ENCODE results near the gene HBM.
A peak's percentile ranks its signal among the peaks of the same experiment; 100 is the strongest.
"Not testable (repeated sequence)": the region's sequence is repeated elsewhere in the genome, so short reads cannot be mapped to it uniquely, and the experiment has no call there.

HBM gene, protein sequence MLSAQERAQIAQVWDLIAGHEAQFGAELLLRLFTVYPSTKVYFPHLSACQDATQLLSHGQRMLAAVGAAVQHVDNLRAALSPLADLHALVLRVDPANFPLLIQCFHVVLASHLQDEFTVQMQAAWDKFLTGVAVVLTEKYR

DNA sequence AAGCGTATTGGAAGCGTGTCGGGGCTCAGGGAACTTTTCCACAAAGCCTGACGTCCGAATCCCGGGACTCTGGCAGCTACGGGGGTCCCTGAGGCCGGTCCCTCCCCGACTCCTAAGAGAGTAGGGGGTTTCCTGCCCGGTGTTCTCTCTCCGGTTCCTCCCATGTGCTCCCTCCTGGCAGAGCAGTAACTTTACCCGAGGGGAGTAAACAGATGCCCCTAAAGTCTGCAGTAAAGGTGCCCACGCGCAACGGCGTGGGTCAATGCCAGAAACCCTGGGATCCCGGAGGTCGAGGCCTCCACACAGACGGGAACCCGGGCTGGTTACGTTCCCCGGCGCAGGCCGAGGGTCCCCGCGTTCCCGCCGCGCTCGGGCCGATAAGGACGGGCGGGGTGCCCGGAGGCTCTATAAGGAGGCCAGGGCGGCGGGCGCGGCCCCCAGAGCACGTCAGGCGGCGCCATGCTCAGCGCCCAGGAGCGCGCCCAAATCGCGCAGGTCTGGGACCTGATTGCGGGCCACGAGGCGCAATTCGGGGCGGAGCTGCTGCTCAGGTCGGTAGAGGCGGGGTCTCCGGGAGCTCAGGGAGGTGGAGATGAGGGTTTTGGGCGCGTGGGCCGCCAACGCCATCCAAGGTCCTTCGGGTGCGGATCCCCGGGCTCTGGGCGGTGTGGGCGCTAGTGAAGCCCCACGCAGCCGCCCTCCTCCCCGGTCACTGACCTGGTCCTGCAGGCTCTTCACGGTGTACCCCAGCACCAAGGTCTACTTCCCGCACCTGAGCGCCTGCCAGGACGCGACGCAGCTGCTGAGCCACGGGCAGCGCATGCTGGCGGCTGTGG lies at the start of gene HBM:
Gene HBM, plus strand, starts transcription at position 440 of the 836 bp plus-strand sequence. Its CDS starts 20 bp downstream, at position 460.
- no peak for DNase-seq

DNA sequence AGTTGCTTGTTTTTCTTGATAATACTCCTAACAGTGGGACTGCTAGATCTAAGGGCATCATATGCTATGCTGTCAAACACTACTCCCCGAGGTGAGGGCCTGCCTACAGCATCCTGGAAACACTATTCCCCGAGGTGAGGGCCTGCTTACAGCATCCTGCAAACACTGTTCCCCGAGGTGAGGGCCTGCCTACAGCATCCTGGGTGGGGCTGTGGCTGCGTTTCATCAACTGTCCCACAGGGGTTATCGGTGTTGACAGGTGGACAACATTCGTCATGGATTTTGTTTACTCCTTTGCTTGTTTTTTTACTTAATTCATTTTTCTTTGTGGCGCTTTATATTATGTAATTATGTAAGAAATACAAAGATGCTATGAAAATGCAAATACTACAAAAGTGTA lies 49.8 kb upstream of the HBM start:
- no peak for DNase-seq

DNA sequence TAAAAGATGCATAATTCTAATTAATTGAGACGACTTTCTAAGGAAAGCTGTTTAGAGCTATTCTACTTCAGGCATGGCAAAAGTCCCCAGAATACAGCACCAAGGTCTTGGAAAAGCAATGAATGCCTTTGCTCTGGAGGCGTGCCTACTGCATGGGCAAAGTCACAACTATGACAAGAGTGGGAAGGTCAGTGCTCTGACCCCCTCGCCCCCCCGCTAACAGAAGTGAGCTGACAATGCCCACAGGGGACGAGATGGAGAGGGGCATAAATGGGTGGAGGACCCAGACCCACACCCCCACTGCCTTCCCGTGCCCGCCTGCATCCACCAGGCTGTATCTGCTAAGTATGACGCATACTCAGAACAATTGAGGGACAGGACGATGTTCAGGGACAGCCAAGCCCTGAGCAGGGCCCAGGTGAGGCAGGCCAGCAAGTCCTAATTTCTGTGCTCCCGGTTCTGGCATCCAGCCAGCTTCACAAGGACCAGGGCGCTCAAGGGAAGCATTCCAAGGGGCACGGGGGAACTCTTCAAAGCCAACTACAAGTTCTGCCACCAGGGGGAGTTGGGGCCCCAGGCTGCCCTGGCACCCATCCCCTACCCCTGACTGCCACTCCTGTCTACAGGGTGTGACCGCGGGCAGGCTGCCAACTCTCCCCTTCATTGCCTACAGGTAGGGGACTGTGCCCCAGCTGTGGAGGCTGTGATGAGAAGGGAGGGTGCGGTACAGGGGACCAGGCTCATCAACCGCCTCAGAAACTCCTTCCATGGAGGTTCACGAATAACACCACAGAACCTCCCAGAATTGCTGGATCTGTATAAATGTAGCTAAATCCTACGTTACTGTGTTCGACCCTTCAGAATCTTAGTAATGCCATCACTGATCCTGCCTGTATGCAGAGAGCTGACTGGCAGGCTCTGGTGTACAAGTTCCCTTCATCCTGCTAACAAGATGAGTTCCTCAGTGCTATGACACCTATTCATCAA lies 48.1 kb upstream of the HBM start:
- peak; percentile 88 for DNase-seq

DNA sequence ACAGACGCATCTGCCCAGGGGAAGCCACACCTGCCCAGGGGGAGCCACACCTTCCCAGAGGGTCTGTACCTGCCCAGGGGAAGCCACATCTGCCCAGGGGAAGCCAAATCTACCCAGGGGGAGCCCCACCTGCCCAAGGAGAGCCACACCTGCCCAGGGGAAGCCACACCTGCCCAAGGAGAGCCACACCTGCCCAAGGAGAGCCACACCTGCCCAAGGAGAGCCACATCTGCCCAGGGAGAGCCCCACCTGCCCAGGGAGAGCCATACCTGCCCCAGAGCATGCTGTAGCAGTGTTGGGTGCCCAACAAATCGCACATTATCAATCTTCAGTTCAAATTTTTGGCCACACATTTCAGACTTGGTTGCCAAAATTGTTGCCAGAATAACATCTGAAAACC lies 46.9 kb upstream of the HBM start:
- DNase-seq: no peak

DNA sequence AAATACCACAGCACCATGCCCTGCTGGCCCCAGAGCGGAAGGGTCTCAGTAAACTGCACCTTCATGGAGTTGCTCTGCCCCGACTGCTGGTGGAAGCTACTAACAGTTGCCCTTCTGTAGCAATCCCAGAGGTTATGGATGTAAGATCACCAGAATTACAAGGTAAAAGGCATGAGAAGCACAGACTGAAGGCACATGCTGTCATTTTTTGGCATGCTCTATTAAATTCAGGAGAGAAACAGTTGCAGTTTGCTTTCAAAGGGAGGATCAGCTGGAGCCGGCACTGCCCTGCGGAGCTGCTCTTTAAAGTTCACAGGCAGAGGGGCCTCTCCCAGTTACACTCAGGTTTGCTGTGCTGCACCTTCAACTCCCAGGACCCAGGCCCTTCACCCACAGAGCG lies 46.5 kb upstream of the HBM start:
- DNase-seq: no peak

DNA sequence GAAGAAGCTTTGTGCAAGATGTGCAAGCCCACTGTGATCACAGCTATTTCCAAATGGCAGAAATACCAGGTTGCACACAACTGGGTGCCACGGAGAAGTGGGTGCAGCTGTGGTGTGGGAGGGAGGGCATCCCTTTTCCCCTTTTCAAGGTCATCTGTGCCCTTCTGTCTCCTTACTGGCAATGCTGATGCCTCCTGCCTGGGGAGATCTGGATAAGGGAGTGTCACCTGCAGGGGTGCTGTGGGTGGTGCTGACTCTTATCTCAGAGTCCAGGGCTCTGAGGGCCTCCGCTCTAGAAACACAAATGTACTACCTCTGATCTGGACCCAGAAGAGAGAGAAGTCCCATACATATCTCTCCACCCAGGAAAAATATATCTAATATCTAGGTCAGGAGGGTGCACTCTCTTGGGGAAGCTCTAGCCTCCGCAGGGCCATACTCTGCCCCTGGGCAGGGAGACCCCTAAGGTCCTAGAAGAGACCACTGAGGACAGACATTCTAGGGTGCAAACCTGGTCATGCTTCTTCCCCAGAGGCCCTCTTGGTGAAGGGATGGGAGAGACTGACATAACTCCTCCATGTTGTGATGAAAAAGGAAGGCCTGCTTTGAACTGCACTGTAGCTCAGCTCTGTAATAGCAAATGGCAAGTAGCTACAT lies 45.8 kb upstream of the HBM start:
- no peak for DNase-seq

DNA sequence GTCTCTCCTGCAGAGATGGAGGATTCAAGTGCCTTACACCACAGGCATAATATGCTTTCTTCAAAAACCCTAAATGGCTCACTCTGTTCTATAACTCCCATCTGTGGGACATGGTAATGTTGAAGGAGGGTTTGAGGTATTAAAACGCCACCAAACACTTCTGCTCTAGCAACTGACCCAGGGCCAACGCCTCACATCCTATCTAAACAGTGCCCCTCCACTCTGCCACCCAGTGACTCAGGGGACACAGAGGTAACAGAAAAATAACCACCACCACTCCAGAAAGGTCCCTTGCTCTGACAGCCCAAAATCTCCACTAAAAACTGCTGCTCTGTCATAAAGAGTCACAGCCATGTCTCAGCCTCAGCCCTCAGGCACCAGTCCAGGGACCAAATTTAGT lies 45.0 kb upstream of the HBM start:
- DNase-seq: no peak

DNA sequence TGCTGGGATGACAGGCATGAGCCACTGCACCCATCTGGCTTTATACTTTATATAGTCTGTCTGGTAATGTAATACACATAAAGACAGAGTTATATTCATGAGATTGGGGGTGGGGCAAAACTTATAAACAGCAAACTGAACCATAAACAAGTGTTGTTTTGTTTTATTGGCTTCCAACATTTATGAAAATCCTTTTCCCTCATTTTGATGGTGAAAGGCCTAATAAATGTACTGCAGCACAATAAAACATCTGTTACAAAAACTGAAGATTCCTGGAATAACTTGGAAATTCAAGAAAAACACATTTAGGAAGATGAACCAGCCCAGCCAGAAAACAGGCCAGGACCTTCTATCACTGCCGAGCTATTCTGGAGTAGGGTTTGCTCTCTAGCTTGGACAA lies 43.4 kb upstream of the HBM start:
- no peak for DNase-seq

DNA sequence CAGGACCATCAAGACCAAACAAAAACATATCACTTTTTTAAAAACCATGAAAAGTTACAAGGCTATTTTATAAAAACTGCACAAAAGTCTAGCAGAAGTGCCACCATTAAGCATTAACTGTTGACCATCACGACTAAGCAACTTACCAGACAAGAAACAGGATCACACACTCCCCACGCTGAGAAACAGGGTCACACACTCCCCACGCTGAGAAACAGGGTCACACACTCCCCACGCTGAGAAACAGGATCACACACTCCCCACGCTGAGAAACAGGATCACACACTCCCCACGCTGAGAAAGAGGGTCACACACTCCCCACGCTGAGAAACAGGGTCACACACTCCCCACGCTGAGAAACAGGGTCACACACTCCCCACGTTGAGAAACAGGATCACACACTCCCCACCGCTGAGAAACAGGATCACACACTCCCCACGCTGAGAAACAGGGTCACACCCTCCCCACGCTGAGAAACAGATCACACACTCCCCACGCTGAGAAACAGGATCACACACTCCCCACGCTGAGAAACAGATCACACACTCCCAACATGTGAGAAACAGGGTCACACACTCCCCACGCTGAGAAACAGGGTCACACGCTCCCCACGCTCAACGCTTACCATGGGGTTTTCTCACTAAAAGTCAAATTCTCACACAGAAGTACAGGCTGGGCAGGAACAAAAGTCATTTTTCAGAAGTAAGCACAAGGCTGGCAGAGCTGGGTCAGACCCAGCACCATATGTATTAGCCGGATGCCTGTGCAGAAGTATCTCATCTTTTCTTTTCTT lies 42.0 kb upstream of the HBM start:
- not testable (repeated sequence) for DNase-seq

DNA sequence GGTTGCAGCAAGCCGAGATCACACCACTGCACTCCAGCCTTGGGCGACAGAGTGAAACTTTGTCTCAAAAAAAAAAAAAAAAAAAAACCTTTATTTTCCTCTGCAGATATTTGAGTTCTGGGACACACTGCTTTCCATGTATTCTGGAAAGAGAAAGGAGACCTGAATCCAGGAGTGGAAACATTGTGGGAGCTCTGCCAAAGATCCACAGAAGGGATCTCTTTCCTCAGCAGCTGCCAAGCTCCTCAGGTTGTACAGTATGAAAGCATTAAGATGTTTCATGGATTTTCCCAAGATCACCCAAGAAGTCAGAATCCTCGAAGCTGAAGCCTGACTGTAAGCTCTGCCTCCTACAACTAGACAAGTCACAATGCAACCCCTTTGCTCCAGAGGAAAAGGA lies 40.8 kb upstream of the HBM start:
- no peak for DNase-seq

DNA sequence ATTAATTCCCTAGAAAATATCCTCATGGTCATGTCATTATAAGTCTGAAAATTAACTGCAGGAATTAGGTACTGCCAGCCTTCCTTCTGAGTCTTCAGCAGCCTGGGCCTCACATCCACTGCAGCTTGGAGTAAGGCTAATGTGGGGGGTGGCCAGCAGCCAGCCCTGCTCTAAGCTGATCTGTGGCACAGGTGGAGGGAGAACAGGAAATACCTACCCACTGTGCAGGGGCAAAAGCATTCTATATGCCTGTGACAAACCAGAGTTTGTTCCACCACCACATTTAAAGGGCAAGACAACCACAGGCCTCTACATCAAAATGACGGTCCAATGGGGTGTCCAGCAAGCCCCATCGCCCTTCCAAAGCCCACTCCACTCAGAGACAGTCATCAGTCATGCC lies 36.7 kb upstream of the HBM start:
- DNase-seq: no peak

DNA sequence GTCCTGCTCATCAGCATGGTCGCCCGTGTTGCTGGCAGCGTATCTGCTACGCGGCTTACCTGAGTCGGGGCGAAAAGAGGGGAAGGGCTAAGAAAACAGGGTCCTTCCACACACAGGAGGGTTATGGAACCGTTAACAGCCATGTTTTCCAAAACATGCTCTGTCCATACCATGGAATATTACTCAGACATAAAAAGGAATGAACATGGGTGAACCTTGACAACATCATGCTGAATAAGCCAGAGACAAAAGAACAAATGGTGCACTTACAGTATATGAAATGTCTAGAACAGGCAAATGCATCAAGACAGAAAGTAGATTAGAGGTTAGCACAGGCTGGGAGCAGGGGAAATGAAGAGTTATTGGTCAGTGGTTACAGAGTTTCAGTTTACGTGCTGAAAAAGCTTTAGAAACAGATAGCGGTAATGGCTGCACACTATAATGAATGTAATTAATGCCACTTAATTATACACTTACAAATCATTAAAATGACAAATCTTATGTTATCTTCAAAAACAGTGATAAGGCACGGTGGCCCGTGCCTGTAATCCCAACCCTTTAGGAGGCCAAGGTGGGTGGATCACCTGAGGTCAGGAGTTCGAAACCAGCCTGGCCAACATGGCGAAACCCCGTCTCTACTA lies 35.1 kb upstream of the HBM start:
- no peak for DNase-seq

DNA sequence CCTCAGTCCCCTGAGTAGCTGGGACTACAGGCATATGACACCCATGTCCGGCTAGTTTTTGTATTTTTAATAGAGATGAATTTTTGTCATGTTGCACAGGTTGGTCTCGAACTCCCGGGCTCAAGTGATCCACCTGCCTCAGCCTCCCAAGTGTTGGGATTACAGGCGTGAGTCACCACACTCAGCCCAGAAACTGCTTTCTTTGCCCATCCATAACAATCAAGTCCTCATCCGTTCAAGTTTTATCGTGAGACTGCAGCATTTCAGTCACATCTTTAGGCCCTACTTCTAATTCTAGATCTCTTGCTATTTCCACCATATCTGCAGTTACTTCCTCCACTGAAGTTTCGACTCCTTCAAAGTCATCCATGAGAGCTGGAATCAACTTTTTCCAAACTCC lies 33.7 kb upstream of the HBM start:
- no peak for DNase-seq

DNA sequence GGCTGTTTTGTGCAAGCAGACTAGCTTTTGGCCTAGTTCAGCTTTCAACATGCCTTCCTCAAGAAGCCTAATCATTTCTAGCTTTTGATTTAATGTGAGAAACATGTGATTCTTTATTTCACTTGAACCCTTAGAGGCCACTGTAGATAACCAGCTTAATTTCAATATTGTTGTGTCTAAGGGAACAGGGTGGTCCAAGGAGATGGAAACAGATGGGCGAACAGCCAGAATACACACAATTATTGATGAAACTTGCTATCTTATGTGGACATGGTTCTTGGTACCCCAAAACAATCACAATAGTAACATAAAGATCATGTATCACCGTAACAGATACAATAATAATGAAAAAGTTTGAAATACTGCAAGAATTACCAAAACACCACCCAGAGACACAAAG lies 32.1 kb upstream of the HBM start:
- DNase-seq: no peak

DNA sequence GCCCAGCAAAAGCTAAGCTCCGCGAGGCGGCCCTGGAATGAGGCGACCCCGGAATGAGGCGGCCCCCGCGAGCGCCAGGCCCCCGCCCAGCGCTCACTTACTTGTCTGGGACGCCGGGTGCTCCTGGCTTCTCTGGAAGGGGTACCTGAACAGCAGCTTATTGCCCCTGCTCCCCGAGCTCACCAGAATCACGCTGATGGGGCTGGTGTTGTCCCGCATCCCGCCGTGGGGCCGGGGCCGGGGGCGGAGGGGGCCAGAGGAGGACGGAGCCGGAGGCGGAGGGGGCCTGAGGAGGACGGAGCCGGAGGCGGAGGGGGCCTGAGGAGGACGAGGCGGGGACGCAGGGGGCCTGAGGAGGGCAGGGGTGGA lies 27.7 kb upstream of the HBM start:
- DNase-seq: peak; percentile 44

DNA sequence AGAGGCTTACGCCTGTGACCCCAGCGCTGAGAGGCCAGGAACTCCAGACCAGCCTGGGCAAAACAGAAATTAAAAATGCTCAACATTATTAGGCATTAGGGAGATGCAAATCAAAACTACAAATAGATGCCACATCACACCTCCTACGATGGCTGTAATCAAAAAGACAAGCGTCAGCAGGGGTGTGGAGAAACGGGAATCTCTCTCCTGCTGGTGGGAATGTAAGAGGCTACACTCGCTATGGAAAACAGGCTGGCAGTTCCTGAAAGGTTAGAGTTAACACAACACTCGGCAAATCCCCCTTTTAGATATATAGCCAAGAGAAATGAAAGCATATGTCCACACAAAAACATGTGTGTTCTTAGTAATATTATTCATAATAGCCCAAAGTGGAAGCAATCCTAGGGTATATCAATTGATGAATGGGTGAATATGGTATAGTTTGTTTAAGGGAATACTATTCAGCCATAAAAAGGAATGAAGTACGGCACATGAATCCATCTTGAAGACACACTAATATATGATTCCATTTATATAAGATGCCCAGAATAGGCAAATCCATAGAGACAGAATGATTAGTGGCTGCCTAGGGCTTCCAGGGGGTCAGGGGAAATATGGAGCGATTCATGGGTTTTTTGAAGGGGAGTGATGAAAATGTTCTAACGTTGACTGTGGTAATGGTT lies 25.5 kb upstream of the HBM start:
- no peak for DNase-seq

DNA sequence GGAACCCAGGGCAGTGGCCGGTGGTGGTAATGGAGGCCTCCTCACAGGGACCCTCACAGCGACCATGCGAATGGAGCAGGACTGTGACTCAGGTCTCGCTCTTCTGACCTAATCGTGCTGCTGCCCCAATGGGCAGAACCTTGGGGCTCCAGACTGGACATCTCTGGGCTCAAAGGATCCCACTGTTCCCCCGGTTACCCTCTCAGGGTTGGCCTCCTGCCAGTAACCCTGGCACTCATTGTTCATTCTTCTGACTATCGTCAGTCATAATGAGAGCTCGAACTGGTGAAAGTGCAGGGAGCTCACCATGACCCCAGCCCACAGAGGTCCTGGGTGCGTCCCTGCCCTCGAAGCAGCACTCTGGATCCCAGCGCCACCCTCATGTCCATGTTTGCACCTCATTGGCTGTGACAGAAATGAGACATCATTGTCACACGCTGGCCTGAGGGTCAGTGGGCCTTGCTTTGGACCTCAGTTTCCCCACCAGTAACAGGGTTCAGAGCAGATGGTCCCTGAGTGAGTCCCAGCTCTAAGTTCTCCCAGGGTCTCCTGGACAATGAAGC lies 23.3 kb upstream of the HBM start:
- DNase-seq: no peak

DNA sequence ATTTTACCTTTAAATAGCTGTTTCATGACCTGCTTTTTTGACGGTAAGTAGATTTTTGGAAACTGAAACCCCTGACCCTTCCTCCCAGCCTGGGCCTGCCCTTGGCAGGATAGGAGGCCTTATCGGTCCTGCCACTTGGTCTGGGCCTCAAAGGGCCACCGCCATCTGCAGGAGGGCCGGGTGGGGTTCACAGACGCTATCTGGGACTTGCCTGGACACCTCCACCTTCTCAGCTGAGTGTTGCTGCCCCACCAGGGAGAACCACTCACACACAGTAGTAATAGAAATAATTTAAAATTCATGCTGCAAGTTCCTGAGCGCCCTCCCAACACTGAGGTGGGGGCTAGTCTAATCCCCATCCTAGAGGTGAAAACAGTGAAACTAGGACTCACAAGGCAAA lies 22.7 kb upstream of the HBM start:
- DNase-seq: no peak

DNA sequence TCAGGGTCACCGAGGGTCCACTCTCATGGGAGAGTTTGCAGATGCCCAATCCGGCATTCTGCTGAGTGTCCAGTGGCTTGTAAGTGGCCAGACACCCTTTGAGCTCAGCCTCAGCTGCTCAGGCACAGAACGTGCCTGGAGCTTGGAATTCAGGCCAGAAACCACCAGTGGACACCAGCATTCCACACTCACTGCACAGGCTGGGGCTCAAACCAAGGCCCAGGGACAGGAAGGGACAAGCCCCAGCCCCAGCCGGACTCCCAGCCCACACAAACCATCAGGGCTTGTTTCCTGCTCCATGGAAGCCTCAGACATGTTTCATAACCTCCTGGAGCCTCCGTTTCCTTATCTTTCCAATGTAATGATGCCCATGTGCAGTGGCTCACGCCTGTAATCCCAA lies 22.3 kb upstream of the HBM start:
- no peak for DNase-seq

DNA sequence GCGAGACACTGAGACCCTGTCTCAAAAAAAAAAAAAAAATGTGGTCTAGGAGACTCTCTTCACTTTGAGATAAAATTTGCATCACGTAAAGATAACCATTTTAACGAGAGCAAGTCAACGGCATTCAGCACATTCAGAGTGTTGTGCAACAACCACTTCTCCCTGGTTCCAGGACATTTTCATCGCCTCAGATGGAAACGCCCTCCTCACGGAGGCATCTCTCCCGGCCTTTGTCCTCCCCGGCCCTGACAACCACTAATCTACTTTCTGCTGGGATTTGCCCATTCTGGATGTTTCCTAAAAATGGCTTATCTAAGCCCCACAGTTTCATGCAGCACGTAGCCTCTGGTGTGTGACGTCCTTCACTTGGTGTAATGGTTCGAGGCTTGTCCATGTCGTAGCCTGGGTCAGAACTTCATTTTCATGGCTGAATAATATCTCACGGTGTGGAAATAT lies 21.0 kb upstream of the HBM start:
- DNase-seq: no peak

DNA sequence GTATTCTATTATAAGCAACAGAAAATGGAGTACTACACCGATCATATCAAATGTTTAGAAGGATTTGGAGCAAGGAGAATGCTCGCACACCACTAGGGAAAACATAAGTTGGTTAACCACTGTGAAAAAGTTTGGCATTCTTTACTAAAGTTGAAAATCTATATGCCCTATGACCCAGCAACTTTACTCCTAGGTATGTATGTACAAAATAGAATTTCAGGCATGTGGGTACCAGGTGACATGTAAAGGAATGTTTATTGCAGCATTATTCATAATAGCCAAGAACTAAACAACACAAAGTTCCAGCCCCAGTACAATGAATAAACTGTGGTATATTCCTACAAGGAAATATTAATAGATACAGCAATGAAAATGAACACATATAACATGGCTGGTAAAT lies 19.1 kb upstream of the HBM start:
- DNase-seq: no peak

Measured in RPMI8226 (cell line).